ENCODE results near the gene EVI2A.

The EVI2A gene

GRCh38 chr17:31272236-31272635, 49.2 kb downstream of the EVI2A start:
- DNase-seq: no peak

GRCh38 chr17:31269578-31269983, 51.8 kb downstream of the EVI2A start:
- peak; percentile 49 for DNase-seq

GRCh38 chr17:31269036-31269577, 52.3 kb downstream of the EVI2A start:
- no peak for DNase-seq

All from left hindlimb (tissue), 1 donor.